DMS153 treated with DMSO at 0.1 percent for 48 hours (cell line): ENCODE results near the gene ASB1.

ENCODE experiments used
- DNase-seq: peaks from one replicate; lab custom pipeline; 2025; ENCODE audit not compliant: unreplicated experiment; lab: John Stamatoyannopoulos, UW

Gene ASB1

GRCh38 chr2:238426568-238427434 lies at the start of gene ASB1:
ASB1 (plus strand) TSS chr2:238426927; CDS start chr2:238427071, 144 bp downstream.
- peak; percentile 36 for DNase-seq

DNA sequence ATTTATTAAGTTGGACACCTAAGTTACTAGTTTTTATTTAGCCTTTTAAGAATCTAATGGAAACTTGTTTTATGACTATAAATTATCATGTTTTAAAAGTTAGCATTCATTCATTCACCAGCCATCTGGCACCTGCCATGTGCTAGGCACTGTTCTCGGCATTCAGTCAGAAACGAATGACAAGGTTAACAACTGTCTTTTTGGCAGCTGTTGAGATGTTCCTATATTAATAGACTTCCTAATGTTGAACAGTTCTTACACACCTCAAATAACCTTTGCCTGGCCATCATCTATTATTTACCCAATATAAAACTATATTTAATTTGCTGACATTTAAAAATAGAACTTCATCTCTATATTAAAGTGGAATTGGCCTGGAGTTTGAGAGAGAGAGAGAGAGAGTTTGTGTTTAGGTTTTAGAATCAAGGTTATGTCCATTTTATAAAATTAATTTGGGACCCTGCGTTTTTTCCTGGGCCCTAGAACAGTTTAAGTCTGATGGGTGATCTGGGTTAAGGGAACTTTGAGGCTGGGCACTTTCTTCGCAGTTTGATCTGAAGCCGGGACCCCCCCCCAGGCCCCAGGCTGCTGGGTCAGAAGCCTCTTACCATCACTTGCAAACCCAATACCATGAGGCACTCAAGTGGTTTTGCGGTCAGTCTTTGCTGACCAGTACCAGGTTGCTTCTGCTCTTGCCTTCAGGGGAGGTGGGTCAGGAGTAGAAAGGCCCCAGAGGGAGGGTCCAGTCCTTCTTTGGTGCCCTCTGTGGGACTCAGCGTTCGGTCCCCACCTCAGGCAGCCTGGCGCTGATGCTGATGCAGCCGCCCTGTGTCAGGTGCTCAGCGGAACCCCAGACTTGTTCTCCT lies 48.3 kb upstream of the ASB1 start:
- no peak for DNase-seq

DNA sequence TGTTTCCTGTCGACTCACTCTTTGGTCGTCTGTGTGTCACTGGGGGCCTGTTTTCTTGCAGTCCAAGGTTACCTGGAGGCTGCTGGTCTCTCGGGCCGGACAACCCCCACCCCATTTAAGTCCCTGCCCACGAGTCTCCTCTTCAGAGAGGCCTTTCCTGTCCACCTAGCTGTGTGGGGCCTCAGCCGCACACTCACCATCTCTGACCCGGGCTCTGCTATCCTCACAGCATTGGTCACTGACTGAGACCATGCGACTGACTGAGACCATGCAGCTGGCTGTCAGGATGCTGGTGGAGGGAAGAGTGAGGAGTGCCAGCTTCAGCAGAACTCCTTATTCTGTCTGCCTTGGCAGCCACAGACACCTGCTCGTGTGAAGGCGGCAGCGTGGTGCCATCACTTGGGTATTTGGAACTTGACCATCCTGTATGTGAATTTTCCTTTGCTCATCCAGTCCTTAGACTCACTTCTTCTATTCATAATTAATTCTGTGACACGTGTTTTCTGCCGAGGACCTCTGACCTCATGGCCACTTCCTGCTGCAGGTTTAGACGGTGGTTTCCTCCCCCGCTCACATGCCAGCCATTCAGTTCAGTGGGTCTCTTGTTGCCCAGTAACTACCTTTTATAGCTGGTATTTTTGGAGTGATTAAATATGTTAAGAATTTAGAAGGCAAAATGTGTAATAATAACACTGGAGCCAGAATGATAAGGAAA lies 47.5 kb upstream of the ASB1 start:
- DNase-seq, result no peak

DNA sequence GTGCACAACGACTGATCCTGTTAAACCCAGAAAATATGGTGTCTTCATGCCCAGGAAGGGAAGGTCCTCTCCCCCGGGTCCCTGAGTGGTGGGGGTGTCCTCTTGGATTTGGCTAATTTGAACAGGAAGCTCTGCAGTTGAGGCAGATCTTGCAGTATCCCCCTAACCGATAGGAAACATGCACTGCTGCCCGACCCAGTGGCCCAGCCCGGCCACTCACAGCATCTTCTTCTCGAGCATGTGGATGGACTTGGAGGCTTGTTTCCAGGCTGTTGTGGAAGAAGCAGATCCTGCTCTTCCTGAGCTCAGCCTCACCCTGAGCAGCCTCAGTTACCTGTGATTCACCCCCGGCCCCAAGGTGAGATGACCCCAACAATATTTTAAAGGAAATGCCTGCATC lies 46.4 kb upstream of the ASB1 start:
- DNase-seq, result no peak

DNA sequence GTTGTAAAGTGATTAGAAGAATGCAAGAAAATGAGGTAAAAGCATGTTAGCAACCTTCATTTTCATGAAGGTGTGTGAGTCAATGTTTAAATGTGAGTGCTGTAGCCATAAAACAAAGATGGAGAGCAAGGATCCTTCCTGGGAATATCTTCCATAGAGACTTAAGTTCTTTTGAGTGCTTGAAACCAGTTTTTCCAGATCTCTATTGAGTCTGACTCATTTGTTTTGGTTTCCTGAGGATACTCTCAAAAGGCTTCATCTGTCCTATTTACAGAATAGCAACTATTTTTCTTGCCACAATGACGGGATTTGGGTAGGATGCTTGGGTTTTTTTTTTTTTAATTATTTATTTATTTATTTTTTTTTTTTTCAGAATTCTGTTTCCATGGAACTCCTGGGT lies 45.9 kb upstream of the ASB1 start:
- no peak for DNase-seq

- DNase-seq, result no peak
Measured at GRCh38 chr2:238381341-238382115, 45.2 kb upstream of the ASB1 start.

- DNase-seq, result no peak
Measured at GRCh38 chr2:238382381-238382781, 44.3 kb upstream of the ASB1 start.

- DNase-seq, result no peak
Measured at GRCh38 chr2:238383135-238383534, 43.6 kb upstream of the ASB1 start.

DNA sequence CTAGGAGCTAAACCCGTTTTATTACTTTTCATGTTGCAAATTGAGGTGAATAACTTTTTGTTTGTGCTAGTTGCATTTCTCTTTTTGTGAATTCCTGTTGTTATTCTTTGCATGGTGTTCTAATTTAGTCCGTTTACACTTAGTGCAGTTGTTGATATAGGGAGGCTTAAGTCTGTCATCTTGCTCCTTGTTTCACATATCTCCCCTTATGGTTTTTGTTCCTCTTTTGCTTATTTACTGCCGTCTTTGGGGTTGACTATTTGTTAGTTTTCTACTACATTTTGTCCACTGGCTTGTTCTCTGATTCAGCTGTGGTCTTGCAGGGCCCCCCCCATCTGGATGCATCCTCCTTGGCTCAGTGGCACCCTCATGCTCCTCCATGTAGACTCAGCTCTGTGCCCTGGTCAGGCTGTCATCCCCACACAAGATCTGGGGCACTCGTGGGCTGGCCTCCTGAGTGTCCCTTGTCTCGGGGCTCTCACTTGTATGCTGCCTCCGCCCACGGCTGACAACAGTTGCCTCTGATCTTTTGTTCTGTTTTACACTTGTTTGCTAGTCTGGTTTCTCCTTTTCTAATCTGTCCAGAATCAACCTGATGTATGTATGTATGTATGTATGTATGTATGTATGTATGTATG lies 42.9 kb upstream of the ASB1 start:
- no peak for DNase-seq

GRCh38 chr2:238387332-238387731 lies 39.4 kb upstream of the ASB1 start:
- DNase-seq, result no peak

DNA sequence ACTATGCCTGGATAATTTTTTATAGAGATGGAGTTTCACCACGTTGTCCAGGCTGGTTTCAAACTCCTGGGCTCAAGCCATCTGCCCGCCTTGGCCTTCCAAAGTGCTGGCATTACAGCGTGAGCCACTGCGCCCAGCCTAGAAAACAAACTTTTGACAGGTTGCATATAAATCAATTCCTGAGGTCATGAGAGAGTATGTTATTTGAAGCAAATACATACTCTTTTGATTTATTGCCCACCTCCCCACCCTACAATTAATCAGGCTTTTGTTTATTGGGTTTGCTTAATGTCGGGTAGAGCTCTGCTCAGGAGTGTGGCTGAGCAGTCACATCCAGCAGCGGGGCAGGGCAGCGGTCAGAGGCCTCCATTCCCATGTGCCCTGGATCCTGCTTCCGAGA lies 37.9 kb upstream of the ASB1 start:
- DNase-seq, result no peak

DNA sequence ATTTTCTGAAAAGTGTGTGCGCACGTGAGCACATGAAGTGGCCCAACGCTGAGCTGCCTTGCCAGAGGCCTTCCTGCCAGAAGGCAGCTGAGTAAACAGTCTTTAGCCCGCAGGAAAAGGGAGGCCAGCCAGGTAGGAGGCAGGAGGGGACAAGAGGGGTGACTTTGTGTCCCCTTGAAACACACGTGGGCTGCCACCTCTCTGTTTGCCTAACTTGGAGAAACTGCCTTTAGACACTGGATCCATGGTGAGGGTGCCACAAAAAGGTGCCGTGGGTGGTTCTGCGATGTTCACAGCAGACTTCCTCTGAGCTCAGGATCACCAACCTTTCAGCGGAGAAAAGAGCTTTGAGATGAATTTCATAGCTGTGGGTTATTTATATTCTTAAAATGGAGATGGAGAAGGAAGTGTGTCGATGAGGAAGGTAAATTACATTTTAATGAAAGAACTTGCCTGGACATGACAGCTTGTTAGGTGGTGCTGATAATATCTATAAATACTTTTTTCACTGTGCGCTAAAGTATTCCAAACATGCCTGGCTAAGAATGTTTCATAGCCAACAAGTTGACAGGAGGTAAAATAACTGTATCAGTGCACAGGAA lies 36.6 kb upstream of the ASB1 start:
- peak; percentile 87 for DNase-seq

DNA sequence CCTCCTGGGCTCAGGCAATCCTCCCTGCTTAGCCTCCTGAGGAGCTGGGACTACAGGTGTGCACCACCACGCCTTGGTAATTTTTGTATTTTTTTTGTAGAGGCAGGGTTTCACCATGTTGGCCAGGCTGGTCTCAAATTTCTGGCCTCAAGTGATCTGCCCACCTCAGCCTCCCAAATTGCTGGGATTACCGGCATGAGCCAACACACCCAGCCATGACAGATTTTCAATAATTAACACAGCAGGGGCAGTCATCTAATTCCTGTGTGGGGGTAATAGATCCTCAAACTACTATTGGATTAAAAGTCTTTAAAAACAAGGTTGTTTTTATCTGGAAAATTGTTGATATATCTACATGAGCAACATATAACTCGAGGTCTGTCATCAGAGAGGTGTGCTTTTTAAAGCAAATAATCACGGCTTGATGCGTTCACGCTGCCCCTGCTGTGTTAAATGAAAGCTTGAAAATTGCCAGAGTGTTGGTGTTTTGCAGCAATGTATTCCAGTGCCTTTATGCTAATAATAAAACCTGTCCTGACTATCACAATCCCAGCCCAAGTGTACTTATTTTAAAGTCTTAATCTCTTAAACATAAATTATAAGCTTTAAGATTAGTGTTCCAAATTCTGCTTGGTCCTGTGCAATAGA lies 35.6 kb upstream of the ASB1 start:
- DNase-seq, result no peak

DNA sequence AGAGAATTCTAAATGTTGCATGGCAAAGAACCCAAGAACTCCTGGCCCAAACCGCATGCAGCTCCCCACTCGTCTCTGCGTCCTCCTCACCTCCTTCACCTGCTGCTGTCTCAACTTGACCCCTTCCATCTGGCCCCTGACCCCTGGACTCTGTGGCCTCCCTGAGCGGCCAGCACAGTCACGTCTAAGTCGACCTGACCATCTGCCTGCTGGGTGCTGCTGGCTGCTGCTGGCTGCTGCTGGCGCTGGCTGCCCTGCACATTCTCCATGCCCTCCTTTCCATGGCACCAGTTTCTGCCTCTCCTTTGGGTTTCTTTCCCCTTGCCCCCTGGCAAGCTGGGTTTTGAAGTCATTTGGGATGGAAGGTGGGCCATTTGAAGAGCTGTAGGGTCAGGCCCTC lies 30.1 kb upstream of the ASB1 start:
- DNase-seq, result no peak

GRCh38 chr2:238397356-238397755 lies 29.4 kb upstream of the ASB1 start:
- DNase-seq, result no peak

GRCh38 chr2:238398577-238398976 lies 28.1 kb upstream of the ASB1 start:
- DNase-seq, result no peak

GRCh38 chr2:238399094-238399493 lies 27.6 kb upstream of the ASB1 start:
- DNase-seq, result no peak

- no peak for DNase-seq
Measured at GRCh38 chr2:238401551-238401950, 25.2 kb upstream of the ASB1 start.
